GM21529 (cell line): ENCODE results near the gene AKT1S1.
"Not testable (repeated sequence)": the region's sequence is repeated elsewhere in the genome, so short reads cannot be mapped to it uniquely, and the experiment has no call there.

Experiments
- ATAC-seq: cut with Tn5 transposase; IDR thresholded peaks from one replicate; pipeline ENCODE4 v1.9.1; 2021; ENCODE audit not compliant: unreplicated experiment

Gene AKT1S1

GRCh38 chr19:49838885-49839588, 38.1 kb downstream of the AKT1S1 start:
- no peak for ATAC-seq

DNA sequence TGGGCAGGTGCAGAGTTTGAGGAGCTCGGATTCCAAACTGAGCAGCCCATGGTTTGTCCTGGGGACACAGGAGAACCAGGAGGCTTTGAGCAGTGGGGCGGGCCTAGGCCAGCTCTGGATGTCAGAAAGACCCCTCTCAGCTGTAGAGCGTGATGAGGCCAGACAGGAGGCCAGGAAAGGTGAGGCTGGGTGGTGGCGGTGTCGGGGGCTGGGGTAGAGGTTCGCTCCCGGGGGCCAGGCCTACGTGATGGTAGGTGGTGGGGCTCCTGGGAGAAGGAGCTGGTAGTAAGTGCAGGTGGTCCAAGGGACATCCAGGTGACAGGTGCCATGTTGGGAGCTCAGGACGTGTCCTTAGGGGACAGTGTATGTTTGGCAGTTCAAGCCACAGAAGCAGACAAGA, 39.7 kb downstream of the AKT1S1 start:
- ATAC-seq: no peak

- ATAC-seq: no peak
Measured at GRCh38 chr19:49837009-49837310, 40.2 kb downstream of the AKT1S1 start.

DNA sequence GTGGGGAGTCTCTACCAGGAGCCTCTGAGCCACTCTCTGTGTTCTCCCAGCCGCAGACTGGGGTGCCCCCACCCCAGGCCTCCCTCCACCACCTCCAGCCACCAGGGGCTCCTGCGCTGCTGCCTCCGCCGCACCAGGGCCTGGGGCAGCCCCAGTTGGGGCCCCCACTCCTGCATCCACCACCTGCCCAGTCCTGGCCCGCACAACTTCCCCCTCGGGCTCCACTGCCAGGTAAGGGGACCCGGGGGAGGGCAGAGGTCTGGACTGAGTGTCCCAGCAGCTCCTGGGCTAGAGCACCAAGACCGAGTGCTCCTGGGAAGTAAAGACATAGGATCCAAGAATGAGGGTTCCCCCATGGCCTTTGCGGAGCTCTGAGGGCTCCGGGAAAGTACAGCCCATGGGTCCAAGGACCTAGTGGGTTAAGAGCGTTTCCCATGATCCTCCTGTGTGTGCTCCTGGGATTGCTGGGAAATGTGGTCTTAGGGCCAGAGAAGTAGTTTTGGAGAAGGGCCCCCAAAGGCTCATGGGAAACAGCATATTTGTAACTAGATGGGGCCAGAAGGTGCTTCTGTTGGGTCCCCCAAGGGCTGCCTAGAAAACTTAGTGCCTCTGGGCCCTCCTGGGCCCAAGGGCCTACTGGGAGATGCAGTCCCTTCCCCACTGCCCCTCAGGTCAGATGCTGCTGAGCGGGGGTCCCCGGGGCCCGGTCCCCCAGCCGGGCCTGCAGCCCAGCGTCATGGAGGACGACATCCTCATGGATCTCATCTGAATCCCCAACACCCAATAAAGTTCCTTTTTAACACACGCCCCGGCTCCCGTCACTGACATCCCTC, 40.8 kb downstream of the AKT1S1 start:
- ATAC-seq: no peak

GRCh38 chr19:49835562-49835961, 41.6 kb downstream of the AKT1S1 start:
- no peak for ATAC-seq

DNA sequence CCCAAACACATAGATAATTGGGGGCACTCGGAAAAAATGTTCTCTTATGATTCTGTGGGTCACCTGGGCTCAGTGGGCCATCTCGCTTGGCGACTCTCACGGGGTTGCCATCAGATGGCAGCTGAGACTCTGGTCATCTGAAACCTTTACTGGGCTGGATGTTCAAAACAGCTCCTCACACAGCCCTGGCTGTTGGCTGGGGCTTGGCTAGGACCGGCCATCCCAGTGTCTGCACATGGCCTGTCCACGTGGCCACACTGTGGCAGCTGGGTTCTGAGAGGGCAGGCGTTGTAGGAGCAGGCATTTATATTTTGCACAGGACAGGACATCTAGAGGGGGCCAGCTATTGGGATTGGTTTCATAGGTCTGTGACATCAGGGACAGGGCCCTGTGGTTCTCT, 43.6 kb downstream of the AKT1S1 start:
- ATAC-seq: no peak

DNA sequence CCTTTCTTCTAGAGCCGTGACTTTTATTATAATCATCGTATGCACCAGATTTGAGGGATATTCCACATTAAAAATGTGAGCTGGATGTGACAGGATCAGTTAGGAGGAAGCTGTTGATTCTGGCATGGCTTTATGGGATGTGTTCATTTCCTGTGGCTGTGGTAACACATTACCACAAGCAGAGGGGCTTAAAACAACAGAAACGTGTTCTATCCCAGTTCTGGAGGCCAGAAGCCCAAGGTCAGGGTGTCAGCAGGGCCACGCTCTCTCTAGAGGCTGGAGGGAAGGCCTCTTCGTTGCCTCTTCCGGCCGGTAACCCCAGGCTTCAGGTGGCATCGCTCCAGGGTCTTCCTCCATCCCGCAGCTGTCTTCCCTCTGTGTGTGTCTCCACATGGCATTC, 44.6 kb downstream of the AKT1S1 start:
- ATAC-seq: no peak

DNA sequence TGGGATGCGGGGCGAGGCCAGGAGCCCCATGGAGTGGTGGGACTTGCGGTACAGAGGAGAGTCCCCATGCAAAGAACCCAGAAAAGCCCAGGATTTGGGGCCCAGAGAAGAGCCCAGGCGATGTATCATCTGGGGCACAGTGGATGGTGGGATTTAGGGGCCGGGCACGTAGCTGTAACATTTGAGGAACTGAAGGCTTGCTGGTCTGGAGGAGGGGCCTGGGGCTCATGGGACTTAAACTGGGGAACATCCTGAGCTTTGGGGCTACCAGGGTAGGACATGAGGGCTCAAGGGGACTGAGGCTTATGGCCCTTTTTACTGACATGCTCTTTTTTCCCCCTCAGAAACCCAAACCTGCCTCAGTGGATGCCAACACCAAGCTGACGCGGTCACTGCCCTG, 45.6 kb downstream of the AKT1S1 start:
- ATAC-seq: no peak

- no peak for ATAC-seq
Measured at GRCh38 chr19:49830766-49831165, 46.4 kb downstream of the AKT1S1 start.

GRCh38 chr19:49829721-49830120, 47.4 kb downstream of the AKT1S1 start:
- no peak for ATAC-seq

DNA sequence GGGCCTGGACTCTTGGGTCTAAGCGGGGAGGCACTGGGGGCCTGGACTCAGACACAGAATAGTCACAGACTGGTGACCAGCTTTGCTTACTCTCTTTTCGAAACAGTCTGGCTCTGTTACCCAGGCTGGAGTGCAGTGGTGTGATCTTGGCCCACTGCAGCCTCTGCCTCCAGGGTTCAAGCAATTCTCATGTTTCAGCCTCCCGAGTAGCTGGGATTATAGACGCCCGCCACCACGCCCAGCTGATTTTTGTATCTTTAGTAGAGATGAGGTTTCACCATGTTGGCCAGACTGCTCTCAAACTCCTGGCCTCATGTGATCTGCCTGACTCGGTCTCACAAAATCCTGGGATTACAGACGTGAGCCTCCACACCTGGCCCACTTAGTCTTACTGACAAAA, 48.0 kb downstream of the AKT1S1 start:
- no peak for ATAC-seq

- ATAC-seq: no peak
Measured at GRCh38 chr19:49827034-49827433, 50.1 kb downstream of the AKT1S1 start.

GRCh38 chr19:49824662-49825061, 52.5 kb downstream of the AKT1S1 start:
- ATAC-seq: no peak

DNA sequence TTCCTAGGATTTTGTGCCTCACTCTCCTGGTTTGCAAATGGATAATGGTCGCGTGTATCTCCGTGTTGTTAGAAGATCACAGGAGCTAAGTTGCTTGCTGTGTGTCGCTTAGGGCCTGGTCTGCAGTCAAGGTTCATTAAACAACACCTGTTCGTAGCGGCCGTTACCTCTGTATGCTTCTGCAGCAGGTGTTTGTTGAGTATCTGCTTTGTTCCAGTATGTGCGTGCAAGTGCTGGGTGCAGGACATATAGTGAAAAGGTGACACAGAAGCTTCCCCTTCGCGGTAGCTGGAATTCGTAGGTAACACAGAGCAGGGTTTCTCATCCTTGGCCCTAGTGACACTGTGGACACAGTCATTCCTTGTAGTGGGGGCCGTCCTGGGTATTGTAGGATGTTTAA, 53.7 kb downstream of the AKT1S1 start:
- ATAC-seq: no peak

GRCh38 chr19:49820125-49820524, 57.0 kb downstream of the AKT1S1 start:
- no peak for ATAC-seq

DNA sequence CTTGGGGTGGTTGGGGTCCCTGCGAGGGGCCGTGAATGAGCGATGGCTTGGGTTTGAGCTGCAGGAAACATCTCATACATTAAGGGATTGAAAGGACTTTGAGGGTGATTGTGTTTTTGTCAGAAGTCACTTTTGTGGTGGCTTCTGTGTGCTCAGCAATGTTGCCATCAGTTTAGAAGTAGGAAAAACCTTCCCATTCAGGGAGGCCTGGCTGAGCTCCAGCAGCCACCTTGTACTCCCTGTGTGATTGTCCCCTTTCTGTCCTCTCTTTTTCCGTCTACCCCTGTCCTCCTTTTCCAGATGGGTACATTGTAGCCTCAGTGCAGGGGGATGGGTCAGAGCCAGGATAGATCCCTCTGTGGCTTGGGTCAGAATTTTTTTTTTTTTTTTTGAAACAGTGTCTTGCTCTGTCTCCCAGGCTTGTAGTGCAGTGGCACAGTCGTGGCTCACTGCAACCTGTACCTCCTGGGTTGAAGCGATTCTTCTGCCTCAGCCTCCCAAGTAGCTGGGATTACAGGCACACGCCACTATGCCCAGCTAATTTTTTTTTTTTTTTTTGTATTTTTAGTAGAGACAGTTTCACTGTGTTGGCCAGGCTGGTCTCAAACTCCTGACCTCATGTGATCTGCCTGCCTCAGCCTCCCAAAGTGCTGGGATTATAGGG, 57.6 kb downstream of the AKT1S1 start:
- not testable (repeated sequence) for ATAC-seq
